Measurements from ENCODE around the gene BAG2. TPM values are rescaled to one million over a fixed set of nuclear protein-coding genes. Genes with fewer than 3 reads are reported as not detected.

BAG2 gene
- total and polyA plus RNA-seq, 2 of the 13 experiments (the other 11 are each of a cell fraction or from before 2014, with no cell fraction given): 5.7 to 15.1 TPM

- 90% methylated on average over 1 of the region's 1 CpG for WGBS (ENCODE audit: low lambda C conversion rate)
- H3K4me1 ChIP-seq (ENCODE audit: insufficient read depth, low read length): peaks cover 8% of the 10 kb centered on the region
- BruUV-seq (replicated peaks): no TSS peak
- H3K4me3 ChIP-seq (replicated peaks in 1 of 3; ENCODE audit: insufficient read depth in 1 of 3, low read depth in 2 of 3, low read length in 3 of 3): no peak overlapping the region
- no peak for ATAC-seq
- H3K4me2 ChIP-seq (ENCODE audit: low read depth, low read length): no peak overlapping the region
- no peaks in the 10 kb centered on the region for H4K20me1 ChIP-seq (ENCODE audit: insufficient read depth, low read length)
- POLR2A ChIA-PET: no interaction called here
- no peaks in the 10 kb centered on the region for H3K9me3 ChIP-seq (ENCODE audit: low read length)
- H3K79me2 ChIP-seq (ENCODE audit: insufficient read depth, low read length): peaks cover 3% of the 10 kb centered on the region
- intact Hi-C loops (cut with micrococcal nuclease; ENCODE audit: unreplicated experiment) (no loop called here), in situ Hi-C loops (cut with HindIII; ENCODE audit: extremely low pct_ligation_motif_present, low pct_unique_long_range_greater_than_20kb) (no loop called here)
- no peak for DNase-seq (ENCODE audit: low spot score)
- no peak overlapping the region for H3K27ac ChIP-seq (ENCODE audit: extremely low read length, insufficient read depth, low read length)
- CTCF ChIA-PET (ENCODE audit: low intra/inter-chr PET ratio, low total read pairs): no interaction called here
- TF ChIP-seq TAF15 (IDR thresholded peaks at IDR 0.05; ENCODE audit: low read depth, low read length, poor library complexity, severe bottlenecking) (no peak), HHEX (CRISPR knock-in tag; IDR thresholded peaks at IDR 0.05) (no peak), ARHGAP35 (CRISPR knock-in tag; IDR thresholded peaks at IDR 0.05; ENCODE audit: borderline replicate concordance) (no peak), ZNF781 (CRISPR knock-in tag; IDR thresholded peaks at IDR 0.05; ENCODE audit: borderline replicate concordance, not compliant biosample characterization) (no peak), ZBED4 (CRISPR knock-in tag; IDR thresholded peaks at IDR 0.05; ENCODE audit: borderline replicate concordance) (no peak)
- no peak overlapping the region for H3K9ac ChIP-seq (ENCODE audit: insufficient read depth, low read depth, low read length)
- H2AFZ ChIP-seq (ENCODE audit: low read length): no peak overlapping the region
- H3K36me3 ChIP-seq (replicated peaks in 1 of 2; ENCODE audit: control insufficient read depth in 1 of 2, insufficient read depth in 2 of 2, low read length in 2 of 2): no peaks in the 10 kb centered on the region; a peak in 1 of 5 replicates
- no peaks in the 10 kb centered on the region for H3K27me3 ChIP-seq (ENCODE audit: control insufficient read depth in 1 of 2, insufficient read depth in 2 of 2, low read length in 2 of 2)
- no peak for FAIRE-seq
Observed at GRCh38 chr6:57201718-57202117, 29.6 kb downstream of the BAG2 start.

All from HepG2 (cell line).